Astrocyte (in vitro differentiated cells and primary cell): ENCODE measurements around the gene CDH8. TPM values are rescaled to one million over a fixed set of nuclear protein-coding genes. Genes with fewer than 3 reads are reported as not detected.

Experiments used
- DNase-seq: peaks from one replicate; pipeline ENCODE4 v3.0.0-alpha.2; 2010; ENCODE audit warnings: low read depth
- FAIRE-seq: peaks from 2 replicates; lab custom pipeline; 2011; peaks lifted over from hg19 to GRCh38; lab: Jason Lieb, UNC
- H2AFZ ChIP-seq: 2 replicates; pipeline ENCODE4 v1.6.0; 2012; ENCODE audit warnings: low read depth, low read length, inconsistent platforms
- H3K27ac ChIP-seq: 2 replicates; pipeline ENCODE4 v1.5.1; 2011; ENCODE audit warnings: low read depth, low read length, inconsistent platforms
- H3K27me3 ChIP-seq: 2 replicates; pipeline ENCODE4 v1.6.0; 2011; ENCODE audit warnings: low read length, inconsistent platforms; ENCODE audit not compliant: insufficient read depth
- H3K36me3 ChIP-seq: 2 replicates; pipeline ENCODE4 v1.5.1; 2011; ENCODE audit warnings: low read length, inconsistent platforms; ENCODE audit not compliant: insufficient read depth
- H3K4me1 ChIP-seq: 2 replicates; pipeline ENCODE4 v1.5.1; 2011; ENCODE audit warnings: low read length, inconsistent platforms; ENCODE audit not compliant: insufficient read depth
- H3K4me2 ChIP-seq: 2 replicates; pipeline ENCODE4 v1.6.0; 2012; ENCODE audit warnings: low read length, inconsistent platforms
- H3K4me3 ChIP-seq: 2 replicates; pipeline ENCODE4 v1.5.1; 2011; ENCODE audit warnings: low read depth, mild to moderate bottlenecking, low read length, inconsistent platforms; ENCODE audit not compliant: insufficient read depth
- H3K79me2 ChIP-seq: 2 replicates; pipeline ENCODE4 v1.6.0; 2012; ENCODE audit warnings: mild to moderate bottlenecking, low read length, inconsistent platforms; ENCODE audit not compliant: insufficient read depth
- H3K9ac ChIP-seq: 2 replicates; pipeline ENCODE4 v1.6.0; 2012; ENCODE audit warnings: mild to moderate bottlenecking, low read length, inconsistent platforms
- H3K9me3 ChIP-seq: 2 replicates; pipeline ENCODE4 v1.5.1; 2012; ENCODE audit warnings: low read depth, mild to moderate bottlenecking, low read length, inconsistent platforms; ENCODE audit not compliant: insufficient read depth
- H4K20me1 ChIP-seq: 2 replicates; pipeline ENCODE4 v1.6.0; 2012; ENCODE audit warnings: low read length, inconsistent platforms; ENCODE audit not compliant: insufficient read depth
- H3K27ac Mint-ChIP-seq: one replicate; pipeline ENCODE4 v1.8.0; 2021; ENCODE audit warnings: mild to moderate bottlenecking, mixed read lengths; ENCODE audit not compliant: unreplicated experiment
- H3K27me3 Mint-ChIP-seq: one replicate; pipeline ENCODE4 v1.8.0; 2021; ENCODE audit warnings: low read depth, mixed read lengths; ENCODE audit not compliant: unreplicated experiment
- H3K36me3 Mint-ChIP-seq: one replicate; pipeline ENCODE4 v1.8.0; 2021; ENCODE audit warnings: low read depth, mixed read lengths; ENCODE audit not compliant: unreplicated experiment
- H3K4me1 Mint-ChIP-seq: one replicate; pipeline ENCODE4 v1.8.0; 2021; ENCODE audit warnings: low read depth, mixed read lengths; ENCODE audit not compliant: unreplicated experiment
- H3K4me3 Mint-ChIP-seq: one replicate; pipeline ENCODE4 v1.8.0; 2021; ENCODE audit warnings: mild to moderate bottlenecking, moderate library complexity, mixed read lengths; ENCODE audit not compliant: unreplicated experiment
- H3K9me3 Mint-ChIP-seq: one replicate; pipeline ENCODE4 v1.8.0; 2021; ENCODE audit warnings: mild to moderate bottlenecking, mixed read lengths; ENCODE audit not compliant: unreplicated experiment
- CTCF ChIP-seq: IDR thresholded peaks from 2 replicates; pipeline ENCODE4 v1.5.1; 2011; ENCODE audit warnings: low read depth, mild to moderate bottlenecking, inconsistent platforms, low read length, moderate library complexity; ENCODE audit not compliant: insufficient read depth
- EZH2 ChIP-seq: IDR thresholded peaks from 2 replicates; pipeline ENCODE4 v1.6.1; 2012; ENCODE audit warnings: mild to moderate bottlenecking, low read length, inconsistent platforms; ENCODE audit not compliant: insufficient read depth
- total RNA-seq: library from RNA; stranded (reverse); gene quantifications from 2 replicates; pipeline ENCODE4 v1.2.1, GENCODE V29; 2021

The CDH8 gene
- total RNA-seq, 1 donor from 2014 or later, result 17.5 TPM

DNA sequence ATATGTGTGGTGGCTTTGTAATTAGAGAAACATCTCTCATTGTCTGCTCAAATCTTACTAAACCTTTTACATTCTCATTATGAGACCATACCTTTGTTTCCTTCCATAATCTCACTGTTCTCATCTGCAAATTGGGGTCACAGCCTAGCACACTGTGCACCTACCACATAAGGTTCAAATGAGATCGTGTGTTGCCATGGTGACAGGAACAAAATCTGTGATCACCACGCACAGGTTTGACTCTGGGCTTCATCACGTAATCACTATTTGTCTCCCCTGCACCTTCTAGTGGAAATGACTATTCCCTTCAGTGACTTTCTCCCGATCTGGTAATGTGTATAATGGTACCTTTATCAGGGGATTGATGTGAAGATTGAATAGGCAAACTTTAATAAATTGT is 26.1 kb downstream of the CDH8 start:
- H3K4me1 Mint-ChIP-seq, result peaks cover 9% of the 10 kb centered on the region
- Histone ChIP-seq H3K4me1 (no peaks in the 10 kb centered on the region), H3K9me3 (no peaks in the 10 kb centered on the region), H3K27me3 (no peaks in the 10 kb centered on the region), H3K36me3 (no peaks in the 10 kb centered on the region), H3K79me2 (no peaks in the 10 kb centered on the region), H3K27ac (no peak overlapping the region), H3K4me3 (no peak overlapping the region), H4K20me1 (no peaks in the 10 kb centered on the region), H2AFZ (no peak overlapping the region), H3K4me2 (no peak overlapping the region), H3K9ac (no peak overlapping the region)
- H3K27ac Mint-ChIP-seq, result no peak overlapping the region
- no peak for FAIRE-seq
- H3K36me3 Mint-ChIP-seq, result no peaks in the 10 kb centered on the region
- TF ChIP-seq CTCF (no peak), EZH2 (no peak)
- no peaks in the 10 kb centered on the region for H3K9me3 Mint-ChIP-seq
- no peak for DNase-seq
- no peak overlapping the region for H3K4me3 Mint-ChIP-seq
- H3K27me3 Mint-ChIP-seq, result peaks cover 3% of the 10 kb centered on the region

- H3K36me3 ChIP-seq, result no peaks in the 10 kb centered on the region
- TF ChIP-seq EZH2 (no peak), CTCF (no peak)
- Mint-ChIP-seq H3K4me1 (no peaks in the 10 kb centered on the region), H3K4me3 (no peak overlapping the region), H3K27ac (no peak overlapping the region), H3K27me3 (no peaks in the 10 kb centered on the region), H3K36me3 (no peaks in the 10 kb centered on the region), H3K9me3 (no peaks in the 10 kb centered on the region)
- H3K9me3 ChIP-seq, result no peaks in the 10 kb centered on the region
- no peak overlapping the region for H3K4me2 ChIP-seq
- no peaks in the 10 kb centered on the region for H3K79me2 ChIP-seq
- no peak overlapping the region for H3K4me3 ChIP-seq
- no peak overlapping the region for H2AFZ ChIP-seq
- DNase-seq (no peak), FAIRE-seq (no peak)
- H3K9ac ChIP-seq, result no peak overlapping the region
- H3K27me3 ChIP-seq, result no peaks in the 10 kb centered on the region
- H4K20me1 ChIP-seq, result no peaks in the 10 kb centered on the region
- no peaks in the 10 kb centered on the region for H3K4me1 ChIP-seq
- H3K27ac ChIP-seq, result no peak overlapping the region
These were observed 37.8 kb downstream of the CDH8 start for GRCh38 chr16:61998460-61998859.

- H3K27me3 Mint-ChIP-seq, result no peaks in the 10 kb centered on the region
- Histone ChIP-seq H3K4me2 (no peak overlapping the region), H3K27ac (no peak overlapping the region), H3K4me1 (no peaks in the 10 kb centered on the region), H3K4me3 (no peak overlapping the region), H4K20me1 (no peaks in the 10 kb centered on the region), H3K79me2 (no peaks in the 10 kb centered on the region), H2AFZ (no peak overlapping the region), H3K9ac (no peak overlapping the region), H3K9me3 (no peaks in the 10 kb centered on the region), H3K27me3 (no peaks in the 10 kb centered on the region), H3K36me3 (no peaks in the 10 kb centered on the region)
- TF ChIP-seq CTCF, result no peak
- no peak for TF ChIP-seq EZH2
- DNase-seq (no peak), FAIRE-seq (no peak)
- no peak overlapping the region for H3K27ac Mint-ChIP-seq
- no peaks in the 10 kb centered on the region for H3K36me3 Mint-ChIP-seq
- no peak overlapping the region for H3K4me3 Mint-ChIP-seq
- no peaks in the 10 kb centered on the region for H3K9me3 Mint-ChIP-seq
- H3K4me1 Mint-ChIP-seq, result no peaks in the 10 kb centered on the region
These were observed 43.1 kb downstream of the CDH8 start for GRCh38 chr16:61993108-61993507.
